ENCODE results near the gene FRMD4B.
"Not testable (repeated sequence)": the region's sequence is repeated elsewhere in the genome, so short reads cannot be mapped to it uniquely, and the experiment has no call there.

The FRMD4B gene

GRCh38 chr3:69235882-69236281, 150.0 kb downstream of the FRMD4B start:
- H3K27me3 ChIP-seq (ENCODE audit: insufficient read depth, poor library complexity, severe bottlenecking) = no peaks in the 10 kb centered on the region
- H3K27ac ChIP-seq (replicated peaks) = no peak overlapping the region
- H3K4me3 ChIP-seq (replicated peaks; ENCODE audit: insufficient read depth, low read length) = no peak overlapping the region
- TF ChIP-seq POLR2AphosphoS5 (IDR thresholded peaks at IDR 0.05; ENCODE audit: low read depth) (no peak), SPI1 (IDR thresholded peaks at IDR 0.05; ENCODE audit: borderline replicate concordance, low read depth) (no peak)
- DNase-seq (ENCODE audit: low read depth in 1 of 2, low spot score in 1 of 2) = no peak

GRCh38 chr3:69235227-69235626, 150.7 kb downstream of the FRMD4B start:
- H3K27me3 ChIP-seq (ENCODE audit: insufficient read depth, poor library complexity, severe bottlenecking); DNase-seq (ENCODE audit: low read depth in 1 of 2, low spot score in 1 of 2); H3K27ac ChIP-seq (replicated peaks); H3K4me3 ChIP-seq (replicated peaks; ENCODE audit: insufficient read depth, low read length): not testable (repeated sequence)

GRCh38 chr3:69232482-69232881, 153.4 kb downstream of the FRMD4B start:
- Histone ChIP-seq H3K27me3 (ENCODE audit: insufficient read depth, poor library complexity, severe bottlenecking) (no peaks in the 10 kb centered on the region), H3K4me3 (replicated peaks; ENCODE audit: insufficient read depth, low read length) (no peak overlapping the region), H3K27ac (replicated peaks) (no peak overlapping the region)
- TF ChIP-seq SPI1 (IDR thresholded peaks at IDR 0.05; ENCODE audit: borderline replicate concordance, low read depth) (no peak), POLR2AphosphoS5 (IDR thresholded peaks at IDR 0.05; ENCODE audit: low read depth) (no peak), CTCF (IDR thresholded peaks at IDR 0.05; ENCODE audit: insufficient read depth, low read length) (no peak), GABPA (IDR thresholded peaks at IDR 0.05; ENCODE audit: low read depth) (no peak)
- no peak for DNase-seq (ENCODE audit: low read depth in 1 of 2, low spot score in 1 of 2)

GRCh38 chr3:69231929-69232440, 153.9 kb downstream of the FRMD4B start:
- TF ChIP-seq REST (IDR thresholded peaks at IDR 0.05; ENCODE audit: insufficient replicate concordance, low read depth) = no peak
- no peak for TF ChIP-seq CTCF (IDR thresholded peaks at IDR 0.05; ENCODE audit: insufficient read depth, low read length)
- no peak for TF ChIP-seq SPI1 (IDR thresholded peaks at IDR 0.05; ENCODE audit: borderline replicate concordance, low read depth)
- no peak for TF ChIP-seq POLR2AphosphoS5 (IDR thresholded peaks at IDR 0.05; ENCODE audit: low read depth)
- TF ChIP-seq GABPA (IDR thresholded peaks at IDR 0.05; ENCODE audit: low read depth) = no peak
- no peak for DNase-seq (ENCODE audit: low read depth in 1 of 2, low spot score in 1 of 2)
- Histone ChIP-seq H3K27me3 (ENCODE audit: insufficient read depth, poor library complexity, severe bottlenecking) (no peaks in the 10 kb centered on the region), H3K27ac (replicated peaks) (no peak overlapping the region), H3K4me3 (replicated peaks; ENCODE audit: insufficient read depth, low read length) (no peak overlapping the region)

- TF ChIP-seq CTCF (IDR thresholded peaks at IDR 0.05; ENCODE audit: insufficient read depth, low read length) = no peak
- no peak for TF ChIP-seq REST (IDR thresholded peaks at IDR 0.05; ENCODE audit: insufficient replicate concordance, low read depth)
- TF ChIP-seq SPI1 (IDR thresholded peaks at IDR 0.05; ENCODE audit: borderline replicate concordance, low read depth) = no peak
- TF ChIP-seq POLR2AphosphoS5 (IDR thresholded peaks at IDR 0.05; ENCODE audit: low read depth) = no peak
- no peak for TF ChIP-seq GABPA (IDR thresholded peaks at IDR 0.05; ENCODE audit: low read depth)
- Histone ChIP-seq H3K27ac (replicated peaks) (no peak overlapping the region), H3K27me3 (ENCODE audit: insufficient read depth, poor library complexity, severe bottlenecking) (no peaks in the 10 kb centered on the region), H3K4me3 (replicated peaks; ENCODE audit: insufficient read depth, low read length) (no peak overlapping the region)
- DNase-seq (ENCODE audit: low read depth in 1 of 2, low spot score in 1 of 2) = no peak
Measured at GRCh38 chr3:69226071-69226470, 159.8 kb downstream of the FRMD4B start.
